H1 (cell line): ENCODE results near the gene CDH26. TPM values are rescaled to one million over a fixed set of nuclear protein-coding genes. Genes with fewer than 3 reads are reported as not detected.
A peak's percentile ranks its signal among the peaks of the same experiment; 100 is the strongest.

ENCODE experiments used
- CTCF ChIA-PET: fragments of 300-600 bp; sonication (Branson Sonifier 250); formaldehyde crosslinking; loops from one replicate; lab custom pipeline; 2021; ENCODE audit not compliant: partially characterized antibody; lab: Charles Lee
- POLR2A ChIA-PET: fragments of 300-600 bp; sonication (Branson Sonifier 250); formaldehyde crosslinking; loops from one replicate; lab custom pipeline; 2021; ENCODE audit warnings: inconsistent platforms; ENCODE audit not compliant: partially characterized antibody; lab: Charles Lee
- DNase-seq, 2 experiments: peaks; one replicate each; pipeline versions ENCODE4 v3.0.0 to v3.0.0-alpha.2; 2010 to 2022; ENCODE audit warnings: low spot score in 2 of 2, low read depth in 1 of 2, mixed read lengths in 1 of 2
- FAIRE-seq: peaks from 2 replicates; lab custom pipeline; 2011; peaks lifted over from hg19 to GRCh38; lab: Jason Lieb, UNC
- H2AFZ ChIP-seq: 2 replicates; pipeline ENCODE4 v1.8.1; 2012; ENCODE audit warnings: low read length, inconsistent platforms
- H2AK5ac ChIP-seq: 2 replicates; pipeline ENCODE4 v1.6.1; 2013; ENCODE audit warnings: low read depth, low read length
- H2BK120ac ChIP-seq: replicated peaks from 2 replicates; pipeline ENCODE3; 2013; ENCODE audit warnings: low read depth, low read length, inconsistent platforms
- H2BK12ac ChIP-seq: 2 replicates; pipeline ENCODE4 v1.6.1; 2013; ENCODE audit warnings: low read depth, low read length
- H2BK15ac ChIP-seq: 2 replicates; pipeline ENCODE4 v1.6.1; 2013; ENCODE audit warnings: low read length
- H2BK20ac ChIP-seq: 2 replicates; pipeline ENCODE4 v1.6.1; 2013; ENCODE audit warnings: low read length
- H2BK5ac ChIP-seq: 2 replicates; pipeline ENCODE4 v1.6.1; 2013; ENCODE audit warnings: low read depth, low read length
- H3K14ac ChIP-seq: 2 replicates; pipeline ENCODE4 v1.6.1; 2013; ENCODE audit warnings: inconsistent platforms; ENCODE audit not compliant: insufficient read length
- H3K18ac ChIP-seq: 2 replicates; pipeline ENCODE4 v1.6.1; 2013; ENCODE audit warnings: low read length; ENCODE audit errors: extremely low read depth
- H3K23ac ChIP-seq: 2 replicates; pipeline ENCODE4 v1.6.1; 2013; ENCODE audit warnings: inconsistent platforms; ENCODE audit not compliant: insufficient read length
- H3K23me2 ChIP-seq: 2 replicates; pipeline ENCODE4 v1.6.1; 2013; ENCODE audit warnings: low read depth, low read length
- H3K27ac ChIP-seq: 2 replicates; pipeline ENCODE4 v1.6.1; 2011; ENCODE audit warnings: low read depth, low read length, inconsistent platforms
- H3K27me3 ChIP-seq, 4 experiments: replicated peaks in 1 of 4; 1 replicate in 1 of 4; 2 replicates in 3 of 4; pipeline versions ENCODE4 v1.6.1 to v1.8.1; 2011 to 2013; ENCODE audit warnings: low read length in 3 of 4, mild to moderate bottlenecking in 3 of 4, inconsistent platforms in 2 of 4, mixed read lengths in 2 of 4, moderate library complexity in 1 of 4; ENCODE audit not compliant: control insufficient read depth in 3 of 4, insufficient read depth in 3 of 4; ENCODE audit errors: extremely low read depth in 1 of 4
- H3K36me3 ChIP-seq, 4 experiments: 2 replicates each; pipeline versions ENCODE4 v1.6.1 to v1.8.1; 2011 to 2013; ENCODE audit warnings: mild to moderate bottlenecking in 4 of 4, low read length in 3 of 4, moderate library complexity in 2 of 4, control low read depth in 1 of 4, inconsistent platforms in 1 of 4; ENCODE audit not compliant: insufficient read depth in 4 of 4, control insufficient read depth in 2 of 4
- H3K4ac ChIP-seq: replicated peaks from 2 replicates; pipeline ENCODE3; 2013; ENCODE audit warnings: low read length, low read depth, mixed read lengths, inconsistent platforms; ENCODE audit not compliant: insufficient read length
- H3K4me1 ChIP-seq, 4 experiments: replicated peaks in 1 of 4; 1 replicate in 1 of 4; 2 replicates in 3 of 4; pipeline versions ENCODE4 v1.6.1 to v1.8.1; 2011 to 2013; ENCODE audit warnings: low read length in 3 of 4, inconsistent platforms in 2 of 4, mixed read lengths in 1 of 4; ENCODE audit not compliant: insufficient read depth in 4 of 4, control insufficient read depth in 3 of 4
- H3K4me2 ChIP-seq, 2 experiments: 2 replicates each; pipeline versions ENCODE4 v1.6.1 to v1.8.1; 2011 to 2013; ENCODE audit warnings: low read depth in 2 of 2, low read length in 2 of 2, control low read depth in 1 of 2, inconsistent platforms in 1 of 2, mild to moderate bottlenecking in 1 of 2; ENCODE audit not compliant: insufficient read depth in 1 of 2
- H3K4me3 ChIP-seq, 4 experiments: fragments of 200-600, 300-600 bp in 1 of 4; sonication (generic), shearing (Covaris generic), sonication (Bioruptor Twin) in 1 of 4; 2 replicates each; pipeline versions ENCODE4 v1.5.1 to v1.8.1; 2011 to 2016; ENCODE audit warnings: low read length in 4 of 4, low read depth in 3 of 4, control low read depth in 2 of 4, inconsistent platforms in 2 of 4, mild to moderate bottlenecking in 2 of 4, mixed read lengths in 1 of 4, moderate library complexity in 1 of 4; ENCODE audit not compliant: insufficient read depth in 2 of 4; ENCODE audit errors: extremely low read depth in 1 of 4
- H3K56ac ChIP-seq: replicated peaks from 2 replicates; pipeline ENCODE3; 2013; ENCODE audit warnings: low read depth, mild to moderate bottlenecking, mixed read lengths, low read length, inconsistent platforms; ENCODE audit not compliant: insufficient read length
- H3K79me1 ChIP-seq: 2 replicates; pipeline ENCODE4 v1.6.1; 2013; ENCODE audit warnings: low read depth, low read length, control low read depth
- H3K79me2 ChIP-seq, 2 experiments: 2 replicates each; pipeline versions ENCODE4 v1.6.1 to v1.8.1; 2012 to 2013; ENCODE audit warnings: low read length in 2 of 2, mild to moderate bottlenecking in 2 of 2, inconsistent platforms in 1 of 2; ENCODE audit not compliant: insufficient read depth in 2 of 2, control insufficient read depth in 1 of 2
- H3K9ac ChIP-seq, 4 experiments: replicated peaks in 1 of 4; 1 replicate in 1 of 4; 2 replicates in 3 of 4; pipeline versions ENCODE4 v1.6.1 to v1.8.1; 2011 to 2013; ENCODE audit warnings: low read depth in 3 of 4, low read length in 3 of 4, control low read depth in 2 of 4, mild to moderate bottlenecking in 2 of 4, moderate library complexity in 2 of 4, inconsistent platforms in 1 of 4; ENCODE audit errors: extremely low read depth in 1 of 4
- H3K9me3 ChIP-seq, 2 experiments: 2 replicates each; pipeline versions ENCODE4 v1.6.1 to v1.8.1; 2012 to 2013; ENCODE audit warnings: mild to moderate bottlenecking in 2 of 2, moderate library complexity in 2 of 2, control low read depth in 1 of 2, inconsistent platforms in 1 of 2, low read depth in 1 of 2, low read length in 1 of 2, mixed read lengths in 1 of 2; ENCODE audit not compliant: insufficient read depth in 2 of 2
- H4K20me1 ChIP-seq, 2 experiments: replicated peaks in 1 of 2; 2 replicates each; pipeline versions ENCODE3 to v1.8.1; 2011 to 2013; ENCODE audit warnings: inconsistent platforms in 2 of 2, low read length in 2 of 2, mild to moderate bottlenecking in 1 of 2; ENCODE audit not compliant: insufficient read depth in 2 of 2, control insufficient read depth in 1 of 2
- H4K5ac ChIP-seq: 2 replicates; pipeline ENCODE4 v1.6.1; 2013; ENCODE audit warnings: low read length, low read depth, mixed read lengths, inconsistent platforms; ENCODE audit not compliant: insufficient read length
- H4K8ac ChIP-seq: 2 replicates; pipeline ENCODE4 v1.8.0; 2013; ENCODE audit warnings: mild to moderate bottlenecking, moderate library complexity, low read length, inconsistent platforms; ENCODE audit not compliant: insufficient read depth; ENCODE audit errors: extremely low read depth
- H4K91ac ChIP-seq: replicated peaks from 2 replicates; pipeline ENCODE3; 2013; ENCODE audit warnings: low read length, mixed read lengths, inconsistent platforms; ENCODE audit not compliant: insufficient read length
- CREB1 ChIP-seq: IDR thresholded peaks from 2 replicates; pipeline ENCODE4 v1.6.1; 2012; ENCODE audit warnings: inconsistent platforms
- SIN3A ChIP-seq, 2 experiments: IDR thresholded peaks in 1 of 2; conservative IDR thresholded peaks in 1 of 2; 2 replicates each; pipeline ENCODE4 v1.6.1; 2011 to 2012; ENCODE audit warnings: low read length in 2 of 2, improper control_type of control experiment in 1 of 2, low read depth in 1 of 2, mild to moderate bottlenecking in 1 of 2
- TCF12 ChIP-seq: IDR thresholded peaks from 2 replicates; pipeline ENCODE4 v1.6.1; 2011; ENCODE audit warnings: low read depth, mild to moderate bottlenecking, low read length
- WGBS, 2 experiments: shearing (Covaris generic) in 1 of 2; methylation state at CpG; one replicate each; pipeline versions ENCODE4 v1.1.6 to v1.1.7; 2013 to 2015; ENCODE audit warnings: low lambda C conversion rate in 2 of 2, mixed read lengths in 2 of 2, inconsistent platforms in 1 of 2, low coverage in 1 of 2, missing lambda C conversion rate in 1 of 2; ENCODE audit not compliant: insufficient replicate concordance in 2 of 2, insufficient coverage in 1 of 2, insufficient read length in 1 of 2; ENCODE audit errors: extremely low coverage in 1 of 2, missing lambda C conversion rate in 1 of 2; 5-methylcytosine and 5-hydroxymethylcytosine counted together
- polyA plus RNA-seq, 7 experiments: library from polyadenylated mRNA; depleted of rRNA in 3 of 7; stranded (reverse) in 5 of 7; unstranded in 2 of 7; fragments of >200 nt in 5 of 7; fragments of 200-250 nt in 2 of 7; gene quantifications; 1 replicate in 5 of 7; 2 replicates in 1 of 7; 4 replicates in 1 of 7; pipeline versions ENCODE4 v1.2.1 to v1.2.3, GENCODE V29; 2011 to 2013; ENCODE audit warnings: missing spikeins in 2 of 7, mixed read lengths in 2 of 7
- total RNA-seq: library from RNA; stranded (reverse); fragmentation: NEBNext Ultra II Directional; extraction: Animal tissue kit (Norgen Biotek cat#: 25700); gene quantifications from 2 replicates; pipeline ENCODE4 v1.2.1, GENCODE V29; 2021

Gene CDH26
- total and polyA plus RNA-seq, 2 of the 8 experiments (the other 6 are each of a cell fraction or from before 2014, with no cell fraction given), result 1.5 to 1.7 TPM

DNA sequence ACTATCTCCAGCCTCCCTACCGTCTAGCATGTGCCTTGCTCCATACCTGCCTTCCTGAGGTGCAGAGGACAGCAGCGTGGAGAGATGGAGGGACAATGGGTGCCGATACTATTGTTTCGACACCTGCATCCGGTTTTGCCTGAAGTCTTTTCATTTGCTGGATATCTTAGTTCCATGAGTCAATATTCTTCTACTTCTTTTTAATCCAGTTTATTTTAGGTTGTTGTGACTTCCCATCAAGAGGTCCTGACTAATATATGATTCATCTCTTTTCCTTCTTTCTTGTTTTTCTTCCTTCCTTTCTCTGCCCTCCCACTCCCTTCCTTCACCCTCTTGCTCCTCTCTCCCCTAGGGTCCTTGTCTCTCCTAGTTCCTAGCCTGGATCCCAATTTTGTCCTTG lies 91.4 kb downstream of the CDH26 start:
- H3K18ac ChIP-seq, result no peak overlapping the region
- ChIA-PET POLR2A (no interaction called here), CTCF (interaction anchor here (0.9 to 3.5 kb wide), 14 partner anchors 13 to 1002 kb away, joined by 3 to 14 read pairs (median 4); no protein-coding TSS in a partner anchor)
- H4K91ac ChIP-seq, result no peak overlapping the region
- no peak overlapping the region for H3K27ac ChIP-seq
- H3K23ac ChIP-seq, result no peak overlapping the region
- 0 out of 2 replicates have a peak overlapping the region, but pooled peaks have one; percentile 11 for H2BK12ac ChIP-seq
- no peak overlapping the region for H2BK120ac ChIP-seq
- FAIRE-seq (no peak), DNase-seq (no peak)
- no peak overlapping the region for H3K9ac ChIP-seq
- no peak overlapping the region for H3K56ac ChIP-seq
- no peak overlapping the region for H2AFZ ChIP-seq
- no peak overlapping the region for H3K4me3 ChIP-seq
- H3K27me3 ChIP-seq, result no peaks in the 10 kb centered on the region; a peak in 1 of 7 replicates
- no peaks in the 10 kb centered on the region for H3K79me1 ChIP-seq
- H3K4me1 ChIP-seq, result no peaks in the 10 kb centered on the region
- no peak overlapping the region for H2BK15ac ChIP-seq
- no peak overlapping the region for H3K14ac ChIP-seq
- H3K4me2 ChIP-seq, result no peak overlapping the region
- no peaks in the 10 kb centered on the region for H3K9me3 ChIP-seq
- H4K20me1 ChIP-seq, result no peaks in the 10 kb centered on the region
- H3K36me3 ChIP-seq, result no peaks in the 10 kb centered on the region
- no peaks in the 10 kb centered on the region for H3K23me2 ChIP-seq
- H2AK5ac ChIP-seq, result no peak overlapping the region
- H2BK5ac ChIP-seq, result no peak overlapping the region
- no peak for TF ChIP-seq TCF12
- no peak for TF ChIP-seq SIN3A (conservative IDR thresholded peaks at IDR 0.05 in 1 of 2, IDR thresholded peaks at IDR 0.05 in 1 of 2; ENCODE audit: low read depth in 1 of 2, low read length in 2 of 2)
- TF ChIP-seq CREB1, result no peak
- no peaks in the 10 kb centered on the region for H3K79me2 ChIP-seq
- H3K4ac ChIP-seq, result no peak overlapping the region
- H4K8ac ChIP-seq, result no peak overlapping the region
- WGBS, 2 experiments, result 94% methylated on average over 5 of the region's 5 CpGs; no CpG with 5 or more reads in 1 of the 2 experiments
- H4K5ac ChIP-seq, result no peak overlapping the region
- no peak overlapping the region for H2BK20ac ChIP-seq
